IMR-90 (cell line): Measurements from ENCODE around the gene IQCK. TPM values are rescaled to one million over a fixed set of nuclear protein-coding genes. Genes with fewer than 3 reads are reported as not detected.

Experiments used
- ATAC-seq: fragments of 200-7000 bp; cut with Tn5 transposase; 2 replicates; pipeline ENCODE4 v1.9.1; 2020; ENCODE audit warnings: low read depth, mild to moderate bottlenecking, moderate library complexity
- BruUV-seq: library from RNA; stranded (reverse); fragments of 400-500 nt; replicated peaks from 2 replicates; lab custom pipeline; 2021; lab: Mats Ljungman, UMichigan
- CTCF ChIA-PET: fragments of 300-600 bp; formaldehyde crosslinking; extraction: SDS; loops from one replicate; lab custom pipeline; 2021; ENCODE audit warnings: antibody characterized with exemption; lab: Yijun Ruan, JAX
- POLR2A ChIA-PET: fragments of 300-600 bp; sonication (Branson Sonifier 250); formaldehyde crosslinking; loops from one replicate; lab custom pipeline; 2022; ENCODE audit warnings: antibody characterized with exemption; ENCODE audit not compliant: unreplicated experiment; lab: Charles Lee
- DNase-seq: peaks from one replicate; pipeline ENCODE4 v3.0.0; 2013
- H2AFZ ChIP-seq: replicated peaks from 2 replicates; pipeline ENCODE3; 2013; ENCODE audit warnings: low read length, mild to moderate bottlenecking; ENCODE audit not compliant: poor library complexity
- H2AK5ac ChIP-seq: 2 replicates; pipeline ENCODE4 v1.6.1; 2013; ENCODE audit warnings: low read depth, low read length, inconsistent platforms
- H2AK9ac ChIP-seq: replicated peaks from 2 replicates; pipeline ENCODE3; 2013; ENCODE audit warnings: mild to moderate bottlenecking, low read depth, low read length, moderate library complexity; ENCODE audit not compliant: poor library complexity
- H2BK120ac ChIP-seq: 2 replicates; pipeline ENCODE4 v1.6.1; 2013; ENCODE audit warnings: low read depth, low read length, inconsistent platforms
- H2BK15ac ChIP-seq: 3 replicates; pipeline ENCODE4 v1.6.1; 2013; ENCODE audit warnings: low read depth, low read length, inconsistent platforms
- H2BK20ac ChIP-seq: 2 replicates; pipeline ENCODE4 v1.6.1; 2013; ENCODE audit warnings: low read depth, mild to moderate bottlenecking, inconsistent platforms, low read length, moderate library complexity
- H2BK5ac ChIP-seq: 2 replicates; pipeline ENCODE4 v1.6.1; 2013; ENCODE audit warnings: mild to moderate bottlenecking, low read depth, low read length, inconsistent platforms; ENCODE audit not compliant: poor library complexity, severe bottlenecking
- H3K14ac ChIP-seq: replicated peaks from 2 replicates; pipeline ENCODE4 v1.6.1; 2013; ENCODE audit warnings: low read depth, low read length, inconsistent platforms
- H3K18ac ChIP-seq: 2 replicates; pipeline ENCODE4 v1.6.1; 2013; ENCODE audit warnings: low read depth, low read length, control low read depth
- H3K23ac ChIP-seq: 2 replicates; pipeline ENCODE4 v1.6.1; 2013; ENCODE audit warnings: low read depth, low read length, inconsistent platforms
- H3K27ac ChIP-seq: 2 replicates; pipeline ENCODE4 v1.5.1; 2013; ENCODE audit warnings: mild to moderate bottlenecking, control low read depth, low read length; ENCODE audit not compliant: insufficient read depth
- H3K27me3 ChIP-seq: 2 replicates; pipeline ENCODE4 v1.6.1; 2013; ENCODE audit warnings: low read length; ENCODE audit not compliant: control insufficient read depth, insufficient read depth
- H3K36me3 ChIP-seq: 2 replicates; pipeline ENCODE4 v1.6.1; 2013; ENCODE audit warnings: low read length, mixed read lengths; ENCODE audit not compliant: control insufficient read depth, insufficient read depth
- H3K4ac ChIP-seq: 2 replicates; pipeline ENCODE4 v1.6.1; 2013; ENCODE audit warnings: low read depth, low read length, inconsistent platforms
- H3K4me1 ChIP-seq: 2 replicates; pipeline ENCODE4 v1.6.1; 2013; ENCODE audit warnings: low read length, mixed read lengths; ENCODE audit not compliant: control insufficient read depth, insufficient read depth
- H3K4me2 ChIP-seq: 2 replicates; pipeline ENCODE4 v1.6.1; 2013; ENCODE audit warnings: low read depth, mild to moderate bottlenecking, control low read depth, low read length, moderate library complexity
- H3K4me3 ChIP-seq: 2 replicates; pipeline ENCODE4 v1.5.1; 2013; ENCODE audit warnings: low read depth, mild to moderate bottlenecking, control low read depth, low read length, moderate library complexity; ENCODE audit not compliant: insufficient read depth
- H3K56ac ChIP-seq: 2 replicates; pipeline ENCODE4 v1.6.1; 2013; ENCODE audit warnings: low read length, inconsistent platforms; ENCODE audit not compliant: insufficient read depth; ENCODE audit errors: extremely low read depth
- H3K79me1 ChIP-seq, 2 experiments: 2 replicates each; pipeline ENCODE4 v1.6.1; 2013; ENCODE audit warnings: low read length in 2 of 2, inconsistent platforms in 1 of 2, low read depth in 1 of 2
- H3K9ac ChIP-seq: 2 replicates; pipeline ENCODE4 v1.6.1; 2013; ENCODE audit warnings: low read depth, low read length, control low read depth
- H3K9me1 ChIP-seq: 2 replicates; pipeline ENCODE4 v1.6.1; 2013; ENCODE audit warnings: low read length, inconsistent platforms; ENCODE audit not compliant: insufficient read depth
- H3K9me3 ChIP-seq: 2 replicates; pipeline ENCODE4 v1.6.1; 2013; ENCODE audit warnings: low read length; ENCODE audit not compliant: control insufficient read depth, insufficient read depth
- H4K20me1 ChIP-seq: 2 replicates; pipeline ENCODE4 v1.6.1; 2013; ENCODE audit warnings: low read length, inconsistent platforms; ENCODE audit not compliant: insufficient read depth
- H4K5ac ChIP-seq: 2 replicates; pipeline ENCODE4 v1.6.1; 2013; ENCODE audit warnings: mild to moderate bottlenecking, low read depth, low read length, control low read depth
- H4K8ac ChIP-seq, 2 experiments: 2 replicates each; pipeline ENCODE4 v1.6.1; 2013; ENCODE audit warnings: low read depth in 2 of 2, low read length in 2 of 2, control low read depth in 1 of 2, inconsistent platforms in 1 of 2
- H4K91ac ChIP-seq: 2 replicates; pipeline ENCODE4 v1.6.1; 2013; ENCODE audit warnings: low read depth, low read length, inconsistent platforms; ENCODE audit not compliant: insufficient read depth
- CEBPB ChIP-seq: IDR thresholded peaks from 2 replicates; pipeline ENCODE4 v1.6.1; 2012; ENCODE audit warnings: low read depth, low read length, improper control_type of control experiment
- CHD1 ChIP-seq: IDR thresholded peaks from 2 replicates; pipeline ENCODE4 v1.6.1; 2012; ENCODE audit warnings: low read depth, low read length, improper control_type of control experiment
- FOS ChIP-seq: fragments of 150-350 bp; IDR thresholded peaks from 2 replicates; pipeline ENCODE4 v1.6.1; 2016; ENCODE audit warnings: low read depth, low read length
- MXI1 ChIP-seq: IDR thresholded peaks from 2 replicates; pipeline ENCODE4 v1.6.1; 2012; ENCODE audit warnings: low read depth, mild to moderate bottlenecking, low read length, moderate library complexity, borderline replicate concordance
- NFE2L2 ChIP-seq: fragments of 150-350 bp; IDR thresholded peaks from 2 replicates; pipeline ENCODE4 v1.6.1; 2016; ENCODE audit warnings: low read depth, mild to moderate bottlenecking, low read length
- POLR2A ChIP-seq: IDR thresholded peaks from 2 replicates; pipeline ENCODE4 v1.6.1; 2012; ENCODE audit warnings: mild to moderate bottlenecking, low read depth, low read length
- RAD21 ChIP-seq: IDR thresholded peaks from 2 replicates; pipeline ENCODE4 v1.6.1; 2012; ENCODE audit warnings: low read length, improper control_type of control experiment
- RCOR1 ChIP-seq: IDR thresholded peaks from 2 replicates; pipeline ENCODE4 v1.6.1; 2012; ENCODE audit warnings: mild to moderate bottlenecking, low read length, improper control_type of control experiment; ENCODE audit not compliant: insufficient replicate concordance
- RFX5 ChIP-seq: IDR thresholded peaks from 2 replicates; pipeline ENCODE4 v1.8.0; 2012; ENCODE audit warnings: low read depth, mild to moderate bottlenecking, low read length, moderate library complexity
- WGBS, 2 experiments: methylation state at CpG; one replicate each; pipeline versions ENCODE4 v1.1.5 to v1.1.7; 2013; ENCODE audit warnings: missing lambda C conversion rate in 2 of 2; ENCODE audit not compliant: insufficient read length in 1 of 2; ENCODE audit errors: extremely low coverage in 2 of 2; 5-methylcytosine and 5-hydroxymethylcytosine counted together
- dilution Hi-C: fragments of 300-500 bp; cut with HindIII; formaldehyde crosslinking; loops from one replicate; pipeline ENCODE4 v1.14.3; 2018; ENCODE audit warnings: low sequenced_read_pairs; ENCODE audit not compliant: unreplicated experiment
- in situ Hi-C: fragments of 300-500 bp; cut with MboI; formaldehyde crosslinking; loops from 3 replicates; pipeline ENCODE4 v1.14.3; 2019; ENCODE audit warnings: low sequenced_read_pairs, inconsistent platforms, mixed read lengths
- intact Hi-C: fragments of 100-400 bp; cut with micrococcal nuclease; formaldehyde crosslinking; loops from 2 replicates; pipeline ENCODE4 v1.10.0; 2022
- polyA plus RNA-seq, 3 experiments: library from polyadenylated mRNA; depleted of rRNA; stranded (reverse); fragments of >200 nt; gene quantifications; 2 replicates each; pipeline ENCODE4 v1.2.3, GENCODE V29; 2012; ENCODE audit warnings: low replicate concordance in 1 of 3
- total RNA-seq: library from RNA; depleted of rRNA; stranded (reverse); fragments of >200 nt; gene quantifications from 2 replicates; pipeline ENCODE4 v1.2.3, GENCODE V29; 2012
- TF ChIP-seq, protein P1 (sequence below): conservative IDR thresholded peaks from 2 replicates; pipeline ENCODE4 v1.5.1; 2012; ENCODE audit warnings: mild to moderate bottlenecking, low read depth, low read length, improper control_type of control experiment

IQCK gene
- total and polyA plus RNA-seq, 2 of the 4 experiments (the other 2 are of a cell fraction), result 4.1 to 5.4 TPM

DNA sequence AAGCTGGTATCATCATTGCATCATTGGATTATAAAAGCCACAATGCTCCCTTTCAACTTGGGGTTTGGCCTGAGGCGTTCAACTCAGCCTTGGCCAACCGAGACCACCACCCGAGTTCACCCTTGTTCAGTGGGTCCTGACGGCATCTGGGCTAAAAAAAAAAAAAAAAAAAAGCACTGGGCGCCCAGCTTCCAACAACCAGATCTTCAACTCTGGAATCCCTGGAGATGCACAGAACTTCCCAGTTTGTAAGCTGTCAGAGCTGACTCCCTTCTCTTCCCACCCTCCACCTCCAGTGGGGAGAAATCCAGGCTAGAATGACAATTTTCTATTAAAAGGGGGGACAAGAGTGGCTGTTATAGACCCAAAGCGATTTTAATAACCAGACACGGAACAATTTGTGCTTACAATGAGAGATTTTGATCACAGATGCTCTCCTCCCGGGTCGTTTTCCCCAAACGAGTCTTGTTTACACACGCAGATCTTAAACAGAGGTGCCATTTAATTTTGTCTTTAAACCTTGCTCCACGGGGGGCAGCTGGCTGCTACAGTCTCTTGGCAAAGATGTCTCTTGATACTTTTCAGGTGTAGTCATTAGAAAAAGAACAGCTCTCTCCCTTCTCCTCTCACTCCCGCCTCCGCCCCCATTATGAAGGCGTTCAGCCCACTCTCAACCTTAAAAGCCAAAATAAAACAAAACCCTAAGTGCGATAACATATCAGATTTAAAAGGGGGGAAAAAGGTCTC lies 139.7 kb downstream of the IQCK start (continued):
- no peak for TF ChIP-seq RCOR1

DNA sequence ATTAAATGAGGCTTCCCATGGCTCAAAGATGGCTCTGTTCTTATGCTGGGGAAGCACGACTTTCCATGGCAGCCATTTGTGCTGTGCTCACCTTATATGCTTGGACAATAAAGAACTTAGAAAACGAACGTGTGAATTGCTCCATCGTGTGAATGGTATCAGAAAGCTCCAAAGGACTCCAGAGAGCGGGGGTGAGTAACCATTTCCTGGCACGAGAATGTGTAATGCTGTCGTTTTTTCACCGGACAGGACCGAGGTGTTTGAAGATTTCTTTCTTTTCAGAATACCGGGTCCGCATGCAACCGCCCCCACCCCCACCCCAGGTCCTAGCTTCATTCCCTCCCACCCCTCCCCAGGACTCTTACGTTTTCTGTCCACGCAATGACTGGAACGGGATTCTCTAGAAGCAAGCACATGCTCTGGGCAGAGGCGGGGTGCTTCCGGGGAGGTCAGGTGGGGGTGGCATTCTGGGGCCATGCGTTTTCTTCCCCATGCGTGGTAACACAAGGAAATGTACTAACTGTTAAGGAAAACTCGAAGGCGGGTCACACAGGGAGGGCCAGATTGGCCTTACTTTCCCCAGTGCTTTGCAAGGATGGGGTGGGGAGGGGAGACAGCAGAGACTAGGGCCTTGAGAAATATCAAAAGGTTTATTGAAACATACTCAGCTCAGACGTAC lies 140.4 kb downstream of the IQCK start:
- H3K79me1 ChIP-seq, result no peaks in the 10 kb centered on the region
- H3K4me3 ChIP-seq, result no peak overlapping the region
- H2BK5ac ChIP-seq, result no peak overlapping the region
- H3K14ac ChIP-seq, result no peak overlapping the region
- H3K4ac ChIP-seq, result no peak overlapping the region
- H4K8ac ChIP-seq, result no peak overlapping the region
- no peak overlapping the region for H4K91ac ChIP-seq
- H3K18ac ChIP-seq, result no peak overlapping the region
- no peaks in the 10 kb centered on the region for H4K20me1 ChIP-seq
- no peak overlapping the region for H3K9ac ChIP-seq
- 100% methylated on average over 4 of the region's 22 CpGs; no CpG with 5 or more reads in 1 of the 2 experiments for WGBS, 2 experiments
- H3K27me3 ChIP-seq, result no peaks in the 10 kb centered on the region
- no peak overlapping the region for H3K4me2 ChIP-seq
- no peak overlapping the region for H2AFZ ChIP-seq
- H3K36me3 ChIP-seq, result peaks cover 3% of the 10 kb centered on the region; the same call in 1 of the 2 replicates
- dilution Hi-C loops (no loop called here), intact Hi-C loops (no loop called here), in situ Hi-C loops (no loop called here)
- H2AK9ac ChIP-seq, result no peak overlapping the region
- TF ChIP-seq MXI1 (no peak), FOS (no peak), RFX5 (no peak), NFE2L2 (no peak), RCOR1 (no peak), CHD1 (no peak), RAD21 (no peak), CEBPB (no peak), POLR2A (no peak)
- TF ChIP-seq, protein P1, sequence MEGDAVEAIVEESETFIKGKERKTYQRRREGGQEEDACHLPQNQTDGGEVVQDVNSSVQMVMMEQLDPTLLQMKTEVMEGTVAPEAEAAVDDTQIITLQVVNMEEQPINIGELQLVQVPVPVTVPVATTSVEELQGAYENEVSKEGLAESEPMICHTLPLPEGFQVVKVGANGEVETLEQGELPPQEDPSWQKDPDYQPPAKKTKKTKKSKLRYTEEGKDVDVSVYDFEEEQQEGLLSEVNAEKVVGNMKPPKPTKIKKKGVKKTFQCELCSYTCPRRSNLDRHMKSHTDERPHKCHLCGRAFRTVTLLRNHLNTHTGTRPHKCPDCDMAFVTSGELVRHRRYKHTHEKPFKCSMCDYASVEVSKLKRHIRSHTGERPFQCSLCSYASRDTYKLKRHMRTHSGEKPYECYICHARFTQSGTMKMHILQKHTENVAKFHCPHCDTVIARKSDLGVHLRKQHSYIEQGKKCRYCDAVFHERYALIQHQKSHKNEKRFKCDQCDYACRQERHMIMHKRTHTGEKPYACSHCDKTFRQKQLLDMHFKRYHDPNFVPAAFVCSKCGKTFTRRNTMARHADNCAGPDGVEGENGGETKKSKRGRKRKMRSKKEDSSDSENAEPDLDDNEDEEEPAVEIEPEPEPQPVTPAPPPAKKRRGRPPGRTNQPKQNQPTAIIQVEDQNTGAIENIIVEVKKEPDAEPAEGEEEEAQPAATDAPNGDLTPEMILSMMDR, result no peak
- ChIA-PET CTCF (no interaction called here), POLR2A (no interaction called here)
- H2BK120ac ChIP-seq, result no peak overlapping the region
- H3K56ac ChIP-seq, result no peak overlapping the region
- ATAC-seq, result no peak
- DNase-seq, result no peak
- peaks cover 3% of the 10 kb centered on the region; the same call in 1 of the 2 replicates for H3K4me1 ChIP-seq
- peaks cover 6% of the 10 kb centered on the region; the same call in 1 of the 2 replicates for H3K9me1 ChIP-seq
- H2AK5ac ChIP-seq, result no peak overlapping the region
- no peak overlapping the region for H4K5ac ChIP-seq
- BruUV-seq, result no TSS peak
- H2BK20ac ChIP-seq, result no peak overlapping the region
- H2BK15ac ChIP-seq, result no peak overlapping the region
- no peaks in the 10 kb centered on the region for H3K9me3 ChIP-seq
- no peak overlapping the region for H3K27ac ChIP-seq
- H3K23ac ChIP-seq, result no peak overlapping the region
